Esophagus (tissue), 2 donors: ENCODE measurements around the gene TCEANC2. TPM values are rescaled to one million over a fixed set of nuclear protein-coding genes. Genes with fewer than 3 reads are reported as not detected.

Experiments
- H3K27ac ChIP-seq, 2 donors: one replicate each; pipeline ENCODE4 v1.5.1; 2013; ENCODE audit warnings: low read depth in 2 of 2, mild to moderate bottlenecking in 2 of 2, inconsistent platforms in 1 of 2, low read length in 1 of 2, moderate library complexity in 1 of 2
- H3K27me3 ChIP-seq, 2 donors: one replicate each; pipeline ENCODE4 v1.6.1; 2013; ENCODE audit warnings: low read length in 2 of 2, control low read depth in 1 of 2, mild to moderate bottlenecking in 1 of 2; ENCODE audit not compliant: insufficient read depth in 2 of 2, control insufficient read depth in 1 of 2
- H3K36me3 ChIP-seq, 2 donors: one replicate each; pipeline ENCODE4 v1.6.1; 2013; ENCODE audit warnings: low read length in 1 of 2; ENCODE audit not compliant: control insufficient read depth in 2 of 2, insufficient read depth in 2 of 2
- H3K4me1 ChIP-seq, 2 donors: one replicate each; pipeline ENCODE4 v1.6.1; 2013; ENCODE audit warnings: low read length in 1 of 2; ENCODE audit not compliant: control insufficient read depth in 2 of 2, insufficient read depth in 2 of 2
- H3K4me3 ChIP-seq, 2 donors: one replicate each; pipeline ENCODE4 v1.5.1; 2013; ENCODE audit warnings: low read length in 2 of 2, mild to moderate bottlenecking in 2 of 2, low read depth in 1 of 2, moderate library complexity in 1 of 2
- H3K9me3 ChIP-seq, 2 donors: one replicate each; pipeline ENCODE4 v1.6.1; 2013; ENCODE audit warnings: mild to moderate bottlenecking in 2 of 2, low read depth in 1 of 2, low read length in 1 of 2, moderate library complexity in 1 of 2; ENCODE audit not compliant: control insufficient read depth in 2 of 2, insufficient read depth in 1 of 2
- WGBS, 2 donors: extraction: QIAGEN DNeasy Blood & Tissue Kit; methylation state at CpG; one replicate each; pipeline ENCODE4 v1.1.7; 2013; 5-methylcytosine and 5-hydroxymethylcytosine counted together
- polyA plus RNA-seq, 2 donors: library from polyadenylated mRNA; stranded (reverse); fragments of 200-250 nt; gene quantifications; one replicate each; pipeline ENCODE4 v1.2.3, GENCODE V29; 2013
- donor health status: healthy with polysubstance abuse.
- donor health status: Bipolar disorder and iron deficiency.

TCEANC2 gene
- polyA plus RNA-seq, 2 donors = 1.4 to 1.7 TPM

- Histone ChIP-seq H3K4me1 (no peaks in the 10 kb centered on the region), H3K27me3 (no peaks in the 10 kb centered on the region), H3K4me3 (no peak overlapping the region), H3K9me3 (no peaks in the 10 kb centered on the region), H3K27ac (no peak overlapping the region), H3K36me3 (no peaks in the 10 kb centered on the region)
- 82% methylated on average over 6 of the region's 6 CpGs for WGBS, 2 donors
Observed at GRCh38 chr1:54109129-54110090, 56.0 kb downstream of the TCEANC2 start.

GRCh38 chr1:54110996-54111395 lies 57.6 kb downstream of the TCEANC2 start:
- H3K4me3 ChIP-seq = no peak overlapping the region
- no peak overlapping the region for H3K27ac ChIP-seq
- H3K36me3 ChIP-seq = no peaks in the 10 kb centered on the region
- no peaks in the 10 kb centered on the region for H3K9me3 ChIP-seq
- WGBS, 2 donors = 91 to 95% methylated on average over 10 of the region's 10 CpGs
- no peaks in the 10 kb centered on the region for H3K4me1 ChIP-seq
- no peaks in the 10 kb centered on the region for H3K27me3 ChIP-seq

GRCh38 chr1:54111624-54112023 lies 58.2 kb downstream of the TCEANC2 start:
- Histone ChIP-seq H3K4me1 (no peaks in the 10 kb centered on the region), H3K27ac (no peak overlapping the region), H3K27me3 (no peaks in the 10 kb centered on the region), H3K9me3 (no peaks in the 10 kb centered on the region), H3K4me3 (no peak overlapping the region), H3K36me3 (no peaks in the 10 kb centered on the region)
- WGBS, 2 donors = 89 to 94% methylated on average over 3 of the region's 3 CpGs

GRCh38 chr1:54112027-54112426 lies 58.6 kb downstream of the TCEANC2 start:
- WGBS, 2 donors = 91 to 95% methylated on average over 7 of the region's 7 CpGs
- H3K27me3 ChIP-seq = no peaks in the 10 kb centered on the region
- no peak overlapping the region for H3K4me3 ChIP-seq
- H3K27ac ChIP-seq = no peak overlapping the region
- H3K36me3 ChIP-seq = no peaks in the 10 kb centered on the region
- no peaks in the 10 kb centered on the region for H3K9me3 ChIP-seq
- H3K4me1 ChIP-seq = no peaks in the 10 kb centered on the region

- H3K4me3 ChIP-seq = no peak overlapping the region
- no peaks in the 10 kb centered on the region for H3K27me3 ChIP-seq
- H3K27ac ChIP-seq = no peak overlapping the region
- H3K36me3 ChIP-seq = no peaks in the 10 kb centered on the region
- no peaks in the 10 kb centered on the region for H3K9me3 ChIP-seq
- no peaks in the 10 kb centered on the region for H3K4me1 ChIP-seq
- whole genome bisulfite sequencing, 2 donors = 68 to 69% methylated on average over 5 of the region's 5 CpGs
Observed at GRCh38 chr1:54112705-54113368, 59.4 kb downstream of the TCEANC2 start.

GRCh38 chr1:54114001-54114400 lies 60.6 kb downstream of the TCEANC2 start:
- H3K4me3 ChIP-seq = no peak overlapping the region
- H3K36me3 ChIP-seq = no peaks in the 10 kb centered on the region
- no peaks in the 10 kb centered on the region for H3K9me3 ChIP-seq
- H3K4me1 ChIP-seq = no peaks in the 10 kb centered on the region
- H3K27me3 ChIP-seq = no peaks in the 10 kb centered on the region
- 83 to 90% methylated on average over 4 of the region's 4 CpGs for WGBS, 2 donors
- no peak overlapping the region for H3K27ac ChIP-seq

GRCh38 chr1:54114955-54115354 lies 61.5 kb downstream of the TCEANC2 start:
- Histone ChIP-seq H3K27ac (no peak overlapping the region), H3K4me1 (no peaks in the 10 kb centered on the region), H3K27me3 (no peaks in the 10 kb centered on the region)

GRCh38 chr1:54115520-54115919 lies 62.1 kb downstream of the TCEANC2 start:
- no peaks in the 10 kb centered on the region for H3K36me3 ChIP-seq
- H3K4me1 ChIP-seq = no peaks in the 10 kb centered on the region
- no peak overlapping the region for H3K4me3 ChIP-seq
- no peaks in the 10 kb centered on the region for H3K9me3 ChIP-seq
- no peak overlapping the region for H3K27ac ChIP-seq
- 94 to 97% methylated on average over 3 of the region's 3 CpGs for WGBS, 2 donors
- H3K27me3 ChIP-seq = no peaks in the 10 kb centered on the region

More at GRCh38 chr1:54114955-54115354, 61.5 kb downstream of the TCEANC2 start:
- Histone ChIP-seq H3K4me3 (no peak overlapping the region), H3K36me3 (no peaks in the 10 kb centered on the region), H3K9me3 (no peaks in the 10 kb centered on the region)
- 85 to 88% methylated on average over 6 of the region's 6 CpGs for WGBS, 2 donors

- WGBS, 2 donors = 83 to 88% methylated on average over 11 of the region's 11 CpGs
- Histone ChIP-seq H3K27me3 (no peaks in the 10 kb centered on the region), H3K4me1 (peaks cover 0 to 4% of the 10 kb centered on the region in 2 donors), H3K4me3 (no peak overlapping the region), H3K9me3 (no peaks in the 10 kb centered on the region), H3K27ac (no peak overlapping the region), H3K36me3 (no peaks in the 10 kb centered on the region)
Observed at GRCh38 chr1:54117815-54118563, 64.6 kb downstream of the TCEANC2 start.
